GM18520 (cell line): ENCODE data around the gene HOXA7.

Experiments
- ATAC-seq: cut with Tn5 transposase; IDR thresholded peaks from one replicate; pipeline ENCODE4 v1.9.1; 2021; ENCODE audit not compliant: unreplicated experiment

The HOXA7 gene

GRCh38 chr7:27109466-27110185 is 46.8 kb downstream of the HOXA7 start:
- no peak for ATAC-seq

DNA sequence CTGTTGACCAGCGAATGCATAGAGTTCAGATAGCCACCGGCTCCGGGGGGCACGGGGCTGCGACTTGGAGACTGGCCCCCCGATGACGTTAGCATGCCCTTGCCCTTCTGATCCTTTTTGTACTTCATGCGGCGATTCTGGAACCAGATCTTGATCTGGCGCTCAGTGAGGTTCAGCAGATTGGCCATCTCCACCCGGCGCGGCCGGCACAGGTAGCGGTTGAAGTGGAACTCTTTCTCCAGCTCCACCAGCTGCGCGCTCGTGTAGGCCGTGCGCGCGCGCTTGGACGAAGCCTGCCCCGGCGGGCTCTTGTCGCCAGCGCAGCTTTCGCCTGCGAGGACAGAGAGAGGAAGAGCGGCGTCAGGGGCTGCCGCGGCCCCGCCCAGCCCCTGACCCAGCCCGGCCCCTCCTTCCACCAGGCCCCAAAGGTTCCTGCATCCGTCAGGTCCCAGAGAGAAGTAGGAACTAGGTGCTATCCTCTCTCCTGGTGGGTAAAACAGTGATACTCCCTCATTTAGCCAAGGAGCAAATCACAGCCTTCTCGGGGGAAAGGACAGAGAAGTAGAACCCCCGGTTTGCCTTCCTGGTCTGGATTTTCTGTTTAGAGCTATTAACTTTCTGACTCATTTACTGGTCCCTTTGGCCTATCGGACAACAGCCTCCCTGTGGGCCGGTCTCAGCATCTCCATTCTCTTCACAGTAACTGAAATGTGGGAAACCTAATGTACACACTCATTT is 47.9 kb downstream of the HOXA7 start:
- no peak for ATAC-seq

- ATAC-seq: no peak
These were observed 48.8 kb downstream of the HOXA7 start for GRCh38 chr7:27107391-27108381.

GRCh38 chr7:27106901-27107240 is 49.6 kb downstream of the HOXA7 start:
- ATAC-seq: no peak

- ATAC-seq: no peak
These were observed 50.1 kb downstream of the HOXA7 start for GRCh38 chr7:27106181-27106900.

DNA sequence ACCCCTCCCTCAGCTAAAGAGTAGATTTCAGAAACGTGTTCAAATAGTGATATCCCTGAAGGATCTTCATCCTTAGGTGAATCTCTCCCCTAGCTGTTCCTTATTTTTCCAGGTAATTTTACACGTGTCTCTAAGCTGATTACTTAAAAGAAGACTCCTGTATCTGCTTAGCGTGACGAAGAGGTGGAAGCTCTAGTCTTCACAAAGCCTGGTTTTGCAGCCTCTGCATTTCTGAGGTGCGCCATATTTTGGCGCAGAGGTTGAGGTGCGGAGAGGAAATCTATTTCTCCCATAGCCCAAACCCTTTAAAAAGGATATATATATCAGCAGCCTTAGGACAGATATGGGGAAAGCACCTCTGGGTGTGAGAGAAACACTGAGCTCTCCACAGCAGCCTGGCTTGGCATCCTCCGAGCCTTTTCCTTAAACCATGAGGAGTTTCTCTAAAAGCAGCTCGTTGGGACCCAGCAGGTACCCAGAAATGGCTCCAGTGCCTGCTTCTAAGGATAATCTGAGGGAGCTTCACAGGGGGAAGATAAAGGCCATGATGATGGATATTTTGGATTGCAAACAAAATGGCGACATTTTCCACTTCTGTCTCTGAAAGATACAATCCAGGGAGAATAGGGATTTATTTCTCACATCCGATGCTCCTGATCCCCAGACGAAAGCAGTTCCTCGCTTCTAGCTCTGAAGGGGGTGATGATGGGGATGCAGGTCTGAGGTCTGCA is 51.0 kb downstream of the HOXA7 start:
- ATAC-seq: no peak

DNA sequence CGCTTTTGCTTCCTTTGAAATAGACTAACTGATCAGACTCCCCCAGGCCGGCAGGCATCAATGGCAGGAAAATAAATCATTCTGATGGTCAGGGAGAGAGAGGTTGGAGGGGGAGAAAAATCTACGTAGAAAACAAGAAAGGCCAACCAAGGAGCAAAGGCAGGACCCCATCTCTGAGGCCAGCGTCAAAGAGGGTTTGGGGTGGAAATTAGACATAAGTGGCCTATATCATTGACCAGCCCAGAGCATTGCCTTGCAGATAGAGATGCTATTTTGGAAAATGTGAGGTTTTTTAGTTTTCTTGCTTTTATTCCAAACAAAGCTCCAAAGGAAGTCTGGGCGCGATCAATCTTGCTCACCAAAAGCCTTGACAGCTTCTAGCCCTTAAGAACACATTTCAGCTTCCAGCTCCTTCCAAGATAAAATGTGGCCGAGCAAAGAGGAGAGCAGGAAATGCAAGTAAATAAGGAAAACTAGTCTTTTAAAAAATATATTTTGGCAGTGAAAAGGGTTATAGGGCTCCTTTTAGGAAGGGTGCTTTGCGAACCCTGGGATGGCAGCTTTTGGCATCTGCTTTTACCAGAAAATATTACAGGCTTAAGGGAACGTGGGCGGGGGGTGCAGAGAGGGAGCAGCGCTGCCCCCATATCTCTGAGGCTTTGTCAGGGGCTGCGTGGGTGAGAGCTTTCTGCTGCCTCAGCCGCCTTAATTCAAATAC is 52.0 kb downstream of the HOXA7 start:
- no peak for ATAC-seq
